HG03565 (cell line): ENCODE measurements around the gene SSH2.
"Not testable (repeated sequence)": the region's sequence is repeated elsewhere in the genome, so short reads cannot be mapped to it uniquely, and the experiment has no call there.

Experiments used
- ATAC-seq: cut with Tn5 transposase; IDR thresholded peaks from one replicate; pipeline ENCODE4 v1.9.1; 2021; ENCODE audit warnings: mild to moderate bottlenecking, moderate library complexity; ENCODE audit not compliant: unreplicated experiment

SSH2 gene

DNA sequence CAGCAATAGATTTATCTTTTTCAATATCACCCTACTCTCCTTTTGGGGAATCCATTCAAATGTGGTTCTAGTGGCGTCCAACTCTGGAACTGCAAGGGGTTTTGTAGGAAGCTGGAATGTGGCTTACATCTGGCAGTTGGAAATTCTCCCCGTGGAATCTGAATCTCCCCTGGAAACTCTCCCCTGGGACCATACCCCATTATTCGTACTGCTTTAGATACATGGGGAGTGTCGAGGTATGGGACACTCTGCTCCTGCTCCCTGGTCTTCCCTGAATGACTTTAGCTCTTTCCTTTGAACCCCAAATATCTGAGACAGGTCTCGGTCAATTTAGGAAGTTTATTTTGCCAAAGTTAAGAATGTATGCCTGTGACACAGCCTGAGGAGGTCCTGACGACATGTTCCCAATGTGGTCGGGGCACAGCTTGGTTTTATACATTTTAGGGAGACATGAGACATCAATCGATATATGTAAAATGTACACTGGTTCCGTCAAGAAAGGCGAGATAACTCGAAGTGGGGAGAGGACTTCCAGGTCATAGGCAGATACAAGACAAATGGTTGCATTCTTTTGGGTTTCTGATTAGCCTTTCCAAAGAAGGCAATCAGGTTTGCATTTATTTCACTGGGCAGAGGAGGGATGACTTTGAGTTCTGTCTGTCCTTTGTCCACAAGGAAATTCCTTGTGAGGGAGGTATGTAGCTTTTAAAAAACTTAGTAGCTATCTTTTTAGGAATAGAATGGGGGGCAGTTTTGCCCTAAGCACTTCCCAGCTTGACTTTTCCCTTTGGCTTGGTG is 218.2 kb downstream of the SSH2 start:
- no peak for ATAC-seq

- ATAC-seq, result no peak
These were observed 219.1 kb downstream of the SSH2 start for GRCh38 chr17:29710891-29711418.

GRCh38 chr17:29710520-29710884 is 219.5 kb downstream of the SSH2 start:
- no peak for ATAC-seq

DNA sequence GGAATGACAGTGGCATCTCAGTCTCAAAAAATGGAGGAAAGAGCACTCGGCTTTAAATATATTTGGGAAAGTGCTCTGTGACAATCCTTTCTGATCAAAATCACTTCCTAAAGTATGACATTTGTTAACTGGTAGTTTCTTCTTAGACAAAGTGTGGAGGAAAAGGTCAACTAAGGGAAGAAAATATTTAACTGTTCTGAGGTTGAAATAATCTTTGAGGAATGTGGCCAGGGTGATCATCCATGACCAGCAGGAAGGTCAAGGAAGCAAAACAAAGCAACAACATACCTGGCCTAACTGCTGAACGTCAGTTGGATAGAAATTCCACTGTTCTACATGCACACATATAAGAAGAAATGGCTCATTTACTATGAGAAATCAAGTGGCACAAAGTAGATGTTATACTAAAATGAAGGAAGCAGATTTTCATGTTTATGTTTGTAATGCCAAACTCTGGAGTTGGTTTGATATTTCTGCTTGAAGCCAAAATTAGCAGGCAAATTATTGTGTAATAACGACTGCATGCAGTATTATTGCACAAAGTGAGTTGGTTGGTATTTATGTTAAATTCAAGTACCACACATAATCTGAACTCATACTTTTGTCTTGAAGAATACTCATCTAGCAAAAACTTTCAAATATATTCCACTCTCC is 220.0 kb downstream of the SSH2 start:
- ATAC-seq, result no peak

GRCh38 chr17:29707212-29707571 is 222.8 kb downstream of the SSH2 start:
- ATAC-seq, result no peak

DNA sequence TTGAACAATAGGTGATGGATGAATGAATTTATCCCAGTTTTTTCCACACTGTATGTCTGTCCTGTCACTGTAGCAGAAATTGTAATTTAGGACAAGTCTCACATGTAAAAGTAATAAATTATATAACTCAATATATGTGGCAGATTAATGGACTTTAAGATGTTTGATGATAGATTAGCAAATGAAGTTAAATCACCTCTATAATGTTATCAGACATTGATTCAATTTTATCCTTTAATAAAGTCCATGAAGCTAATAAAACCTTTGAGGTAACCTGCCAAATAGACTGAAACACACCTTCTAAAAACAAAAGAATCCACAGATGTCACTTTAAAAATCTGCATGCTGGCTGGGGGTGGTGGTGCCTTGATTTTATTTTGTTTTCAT is 224.0 kb downstream of the SSH2 start:
- no peak for ATAC-seq

DNA sequence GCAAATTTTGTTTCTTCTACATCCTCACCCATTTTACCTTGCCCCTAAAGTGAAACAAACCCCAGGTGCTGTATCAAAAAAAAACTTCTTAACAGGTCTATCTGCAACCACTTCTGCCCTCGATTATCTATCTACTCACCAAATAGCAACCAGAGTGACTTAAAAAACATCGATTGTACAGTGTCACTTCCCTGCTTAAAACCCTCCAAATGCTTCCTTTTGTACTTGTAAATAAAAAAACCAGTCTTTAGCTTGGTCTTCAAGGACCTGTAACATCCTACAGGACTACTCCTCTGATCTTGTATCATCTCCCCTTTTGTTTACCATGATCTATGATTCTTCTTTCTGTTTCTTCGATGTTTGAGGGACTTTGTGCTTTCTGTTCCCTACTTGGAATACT is 224.6 kb downstream of the SSH2 start:
- no peak for ATAC-seq

- no peak for ATAC-seq
These were observed 230.7 kb downstream of the SSH2 start for GRCh38 chr17:29699283-29699682.

DNA sequence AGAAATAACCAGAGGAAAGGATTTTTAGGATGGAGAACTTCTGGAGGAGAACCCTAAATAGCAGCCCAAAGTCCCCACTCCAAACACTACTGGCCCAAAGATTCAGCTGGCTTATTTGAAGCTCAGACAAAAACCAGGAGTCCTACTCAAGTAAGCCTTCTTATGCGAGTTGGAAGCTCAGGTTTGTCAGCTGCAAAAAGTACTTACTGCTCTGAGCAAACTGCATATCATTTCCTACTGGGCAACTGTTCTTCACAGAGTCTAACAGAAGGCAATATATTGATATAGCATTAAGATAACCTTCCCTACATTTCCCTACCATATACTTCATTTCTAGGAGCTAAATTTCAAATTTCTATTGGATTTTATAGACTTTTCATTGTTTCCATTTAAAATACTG is 231.2 kb downstream of the SSH2 start:
- no peak for ATAC-seq

GRCh38 chr17:29698019-29698777 is 231.8 kb downstream of the SSH2 start:
- no peak for ATAC-seq

DNA sequence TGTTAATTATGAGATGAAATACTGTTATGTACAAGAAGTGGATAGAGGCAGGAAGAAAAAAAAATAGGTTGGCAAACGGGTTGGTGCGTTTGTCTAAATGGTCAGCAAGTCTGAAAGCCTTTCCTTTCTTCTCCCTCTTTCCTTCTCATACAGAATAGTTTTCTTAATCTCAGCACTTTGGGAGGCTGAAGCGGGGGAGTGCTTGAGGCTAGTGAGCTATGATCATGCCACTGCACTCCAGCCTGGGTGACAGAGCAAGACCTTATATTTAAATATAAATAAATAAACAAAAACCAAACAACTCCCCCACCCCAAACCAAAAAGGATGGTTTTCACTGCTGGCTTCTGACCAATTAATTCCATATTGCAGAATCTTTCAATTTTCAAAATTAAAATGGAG is 232.7 kb downstream of the SSH2 start:
- ATAC-seq, result no peak

GRCh38 chr17:29694918-29695563 is 235.0 kb downstream of the SSH2 start:
- ATAC-seq, result no peak

DNA sequence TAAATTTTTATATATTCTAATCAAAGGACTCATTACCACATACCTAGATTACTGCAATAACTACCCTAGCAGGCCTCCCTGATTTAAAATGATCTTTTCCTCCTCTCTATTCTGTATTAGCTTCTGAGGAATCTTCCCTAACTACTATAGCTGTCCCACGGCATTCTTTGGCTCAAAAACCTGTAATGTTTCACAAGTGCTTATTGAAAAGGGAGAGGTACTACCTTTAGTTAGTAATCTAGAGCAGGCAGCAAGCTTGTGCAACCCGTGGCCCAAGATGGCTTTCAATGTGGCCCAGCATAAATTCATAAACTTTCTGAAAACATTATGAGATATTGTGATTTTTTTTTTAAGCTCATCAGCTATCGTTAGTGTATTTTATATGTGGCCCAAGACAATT is 236.3 kb downstream of the SSH2 start:
- no peak for ATAC-seq

GRCh38 chr17:29687596-29687995 is 242.4 kb downstream of the SSH2 start:
- ATAC-seq, result no peak

GRCh38 chr17:29686993-29687590 is 242.9 kb downstream of the SSH2 start:
- ATAC-seq, result no peak

- no peak for ATAC-seq
These were observed 246.5 kb downstream of the SSH2 start for GRCh38 chr17:29683481-29683880.

- no peak for ATAC-seq
These were observed 247.0 kb downstream of the SSH2 start for GRCh38 chr17:29682987-29683386.

DNA sequence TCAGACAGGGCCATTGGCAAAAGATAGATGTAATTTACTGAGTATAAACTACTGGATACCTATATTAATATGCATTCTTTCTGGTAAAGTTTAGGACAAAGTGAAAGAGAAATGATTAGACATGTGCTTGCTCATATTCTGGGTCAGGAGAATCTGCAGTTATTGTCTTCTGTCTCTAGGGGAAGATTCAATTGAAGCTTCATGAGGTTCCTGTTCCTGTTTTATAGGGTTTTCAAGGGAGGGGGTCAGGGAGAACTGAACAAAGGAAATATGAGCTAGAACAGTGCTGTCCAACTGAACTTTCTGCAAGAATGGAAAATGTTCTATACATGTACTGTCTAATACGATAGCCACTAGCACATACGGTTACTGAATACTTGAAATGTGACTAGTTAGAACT is 248.0 kb downstream of the SSH2 start:
- no peak for ATAC-seq

DNA sequence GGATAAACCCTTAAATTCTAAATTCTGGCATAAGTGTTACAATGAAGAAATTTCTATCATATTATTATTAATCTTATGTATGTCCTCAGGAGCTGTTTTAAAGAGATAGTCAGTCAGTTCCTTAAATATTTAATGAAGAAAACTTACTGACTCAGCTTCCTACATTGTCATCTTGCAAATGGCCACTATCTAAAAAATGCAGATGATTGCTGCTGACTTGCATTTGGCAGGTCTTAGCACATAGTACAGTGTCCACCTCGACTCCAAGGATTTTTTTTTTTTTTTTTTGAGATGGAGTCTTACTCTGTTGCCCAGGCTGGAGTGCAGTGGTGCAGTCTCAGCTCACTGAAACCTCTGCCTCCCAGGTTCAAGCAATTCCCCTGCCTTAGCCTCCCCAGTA is 252.2 kb downstream of the SSH2 start:
- ATAC-seq, result no peak

- ATAC-seq, result no peak
These were observed 252.7 kb downstream of the SSH2 start for GRCh38 chr17:29677221-29677791.

DNA sequence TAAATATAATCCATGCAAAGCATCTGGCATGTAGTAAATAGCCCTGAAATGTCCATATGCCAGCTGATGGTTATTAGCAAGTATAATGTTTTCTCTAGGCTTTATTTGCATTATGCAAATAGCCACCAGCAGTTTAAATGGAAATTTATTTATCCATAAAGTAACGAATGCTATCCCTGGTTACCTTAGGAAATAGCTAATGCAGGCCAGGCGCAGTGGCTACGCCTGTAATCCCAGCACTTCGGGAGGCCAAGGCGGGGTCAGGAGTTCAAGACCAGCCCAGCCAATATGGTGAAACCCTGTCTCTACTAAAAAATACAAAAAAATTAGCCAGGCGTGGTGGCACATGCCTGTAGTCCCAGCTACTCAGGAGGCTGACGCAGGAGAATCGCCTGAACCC is 254.1 kb downstream of the SSH2 start:
- not testable (repeated sequence) for ATAC-seq
